Upper lobe of left lung (tissue), 4 donors: Measurements from ENCODE around the gene MDM2.

Experiments
- CTCF ChIP-seq, 6 experiments: fragments of 450-650 bp in 4 of 6; fragments of 200-600 bp in 2 of 6; sonication (generic) in 2 of 6; IDR thresholded peaks; one replicate each; pipeline ENCODE4 v1.5.1; 2016 to 2019; ENCODE audit warnings: antibody characterized with exemption in 6 of 6
- EP300 ChIP-seq, 4 donors: sonication (generic); formaldehyde crosslinking; IDR thresholded peaks; one replicate each; pipeline ENCODE4 v1.5.1; 2017; ENCODE audit warnings: antibody characterized with exemption in 4 of 4, control low read depth in 2 of 4
- POLR2A ChIP-seq, 4 donors: fragments of 450-650 bp; IDR thresholded peaks; one replicate each; pipeline ENCODE4 v1.5.1; 2016 to 2017; ENCODE audit warnings: antibody characterized with exemption in 4 of 4, mild to moderate bottlenecking in 2 of 4
- POLR2AphosphoS5 ChIP-seq, 2 donors: sonication (generic); formaldehyde crosslinking; IDR thresholded peaks; one replicate each; pipeline ENCODE4 v1.5.1; 2017; ENCODE audit warnings: antibody characterized with exemption in 2 of 2

DNA sequence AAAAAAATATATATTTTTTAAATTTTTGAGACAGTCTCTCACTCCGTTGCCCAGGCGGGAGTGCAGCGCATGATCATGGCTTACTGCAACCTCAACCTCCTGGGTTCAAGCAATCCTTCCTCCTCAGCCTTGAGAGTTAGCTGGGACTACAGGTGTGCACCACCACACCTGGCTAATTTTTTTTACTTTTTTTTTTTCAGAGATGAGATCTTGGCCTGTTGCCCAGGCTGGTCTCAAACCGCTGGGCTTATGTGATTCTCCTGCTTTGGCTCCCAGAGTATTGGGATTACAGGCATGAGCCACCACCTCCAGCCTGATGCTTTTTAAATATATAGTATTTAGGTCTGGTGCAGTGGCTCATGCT, 24.5 kb downstream of the MDM2 start:
- TF ChIP-seq EP300 (IDR thresholded peaks at IDR 0.05) (no peak), CTCF (IDR thresholded peaks at IDR 0.05) (no peak), POLR2AphosphoS5 (IDR thresholded peaks at IDR 0.05) (no peak), POLR2A (IDR thresholded peaks at IDR 0.05) (no peak)
